GM23248 (cell line): ENCODE results near the gene SAT2. TPM values are rescaled to one million over a fixed set of nuclear protein-coding genes. Genes with fewer than 3 reads are reported as not detected.
A peak's percentile ranks its signal among the peaks of the same experiment; 100 is the strongest.
"Not testable (repeated sequence)": the region's sequence is repeated elsewhere in the genome, so short reads cannot be mapped to it uniquely, and the experiment has no call there.

ENCODE experiments used
- DNase-seq: peaks from one replicate; pipeline ENCODE4 v3.0.0-alpha.2; 2015
- H2AFZ ChIP-seq: fragments of 200-600 bp; sonication (generic); 2 replicates; pipeline ENCODE4 v1.6.1; 2016; ENCODE audit warnings: antibody characterized with exemption
- H3F3A ChIP-seq: fragments of 200-600 bp; sonication (generic); 2 replicates; pipeline ENCODE4 v1.6.1; 2016; ENCODE audit warnings: mild to moderate bottlenecking, antibody characterized with exemption, mixed run types; ENCODE audit not compliant: insufficient read depth
- H3K27ac ChIP-seq: fragments of 200-600 bp; sonication (generic); 2 replicates; pipeline ENCODE4 v1.5.1; 2016; ENCODE audit warnings: mild to moderate bottlenecking
- H3K27me3 ChIP-seq: fragments of 200-600 bp; sonication (generic); replicated peaks from 2 replicates; pipeline ENCODE4 v1.6.1; 2016; ENCODE audit warnings: mild to moderate bottlenecking; ENCODE audit not compliant: insufficient read depth
- H3K36me3 ChIP-seq: fragments of 200-600 bp; sonication (generic); 2 replicates; pipeline ENCODE4 v1.6.1; 2016; ENCODE audit warnings: low read depth, mild to moderate bottlenecking
- H3K4me1 ChIP-seq: fragments of 200-600 bp; sonication (generic); 2 replicates; pipeline ENCODE4 v1.6.1; 2016; ENCODE audit warnings: mild to moderate bottlenecking; ENCODE audit not compliant: insufficient read depth
- H3K4me2 ChIP-seq: fragments of 200-600 bp; sonication (generic); one replicate; pipeline ENCODE4 v1.6.1; 2016; ENCODE audit warnings: mild to moderate bottlenecking; ENCODE audit not compliant: unreplicated experiment
- H3K4me3 ChIP-seq: fragments of 200-600 bp; sonication (generic); 2 replicates; pipeline ENCODE4 v1.5.1; 2016; ENCODE audit warnings: mild to moderate bottlenecking
- H3K79me2 ChIP-seq: fragments of 200-600 bp; sonication (generic); 2 replicates; pipeline ENCODE4 v1.6.1; 2016; ENCODE audit warnings: mild to moderate bottlenecking; ENCODE audit not compliant: insufficient read depth
- H3K9ac ChIP-seq: fragments of 200-600 bp; sonication (generic); 2 replicates; pipeline ENCODE4 v1.6.1; 2016; ENCODE audit warnings: mild to moderate bottlenecking
- H3K9me2 ChIP-seq: fragments of 200-600 bp; sonication (generic); 2 replicates; pipeline ENCODE4 v1.6.1; 2016; ENCODE audit warnings: mixed run types, mild to moderate bottlenecking, moderate library complexity; ENCODE audit not compliant: insufficient read depth
- H3K9me3 ChIP-seq: fragments of 200-600 bp; sonication (generic); one replicate; pipeline ENCODE4 v1.6.1; 2017; ENCODE audit warnings: low read depth
- H4K20me1 ChIP-seq: fragments of 200-600 bp; sonication (generic); 2 replicates; pipeline ENCODE4 v1.6.0; 2016; ENCODE audit not compliant: insufficient read depth
- EZH2 ChIP-seq: fragments of 200-600 bp; sonication (generic); IDR thresholded peaks from 2 replicates; pipeline ENCODE4 v1.6.1; 2018; ENCODE audit warnings: antibody characterized with exemption, mild to moderate bottlenecking; ENCODE audit not compliant: insufficient read depth, poor library complexity, severe bottlenecking
- EZH2phosphoT487 ChIP-seq: fragments of 200-600 bp; sonication (generic); IDR thresholded peaks from 2 replicates; pipeline ENCODE4 v1.6.1; 2018; ENCODE audit warnings: antibody characterized with exemption, moderate library complexity, mild to moderate bottlenecking, low read depth; ENCODE audit not compliant: insufficient read depth
- WGBS, 2 experiments: methylation state at CpG; one replicate each; pipeline ENCODE4 v1.1.6; 2015 to 2017; ENCODE audit warnings: low lambda C conversion rate in 2 of 2, low coverage in 1 of 2; ENCODE audit errors: missing lambda C conversion rate in 2 of 2; 5-methylcytosine and 5-hydroxymethylcytosine counted together
- in situ Hi-C: fragments of 300-500 bp; cut with MboI; formaldehyde crosslinking; loops from 2 replicates; pipeline ENCODE4 v1.15.0; 2020
- polyA plus RNA-seq: library from polyadenylated mRNA; unstranded; fragments of >200 nt; fragmentation: Nextera tagmentation; extraction: Ambion mirVana; gene quantifications from 2 replicates; pipeline ENCODE4 v1.2.1, GENCODE V29; 2016
- total RNA-seq: library from RNA; depleted of rRNA; stranded (reverse); fragments of >200 nt; shearing (Covaris generic); gene quantifications from 2 replicates; pipeline ENCODE4 v1.2.3, GENCODE V29; 2014

The SAT2 gene
- total and polyA plus RNA-seq, 2 experiments from 2014 or later, result 31.8 to 41.4 TPM

GRCh38 chr17:7626956-7627249, 718 bp downstream of the SAT2 start:
- peak; percentile 50 for DNase-seq
- H3K27ac ChIP-seq, result peak overlapping the region; percentile 88; the same call in 1 of the 2 replicates
- H3K4me1 ChIP-seq, result no peaks in the 10 kb centered on the region
- H3K9me3 ChIP-seq, result no peaks in the 10 kb centered on the region
- H2AFZ ChIP-seq, result peak overlapping the region; percentile 89
- peak overlapping the region; percentile 99 for H3K4me3 ChIP-seq
- in situ Hi-C loops, result no loop called here
- no peaks in the 10 kb centered on the region for H4K20me1 ChIP-seq
- peak overlapping the region; percentile 90 for H3K4me2 ChIP-seq
- WGBS, 2 experiments, result 20 to 21% methylated on average over 6 of the region's 6 CpGs
- no peaks in the 10 kb centered on the region for H3K9me2 ChIP-seq
- H3K36me3 ChIP-seq, result no peaks in the 10 kb centered on the region
- H3K9ac ChIP-seq, result peak overlapping the region; percentile 99
- H3K79me2 ChIP-seq, result peaks cover 12% of the 10 kb centered on the region
- TF ChIP-seq EZH2phosphoT487 (no peak), EZH2 (no peak)
- H3F3A ChIP-seq, result no peaks in the 10 kb centered on the region
- H3K27me3 ChIP-seq, result no peaks in the 10 kb centered on the region

GRCh38 chr17:7626307-7626706, 1.3 kb downstream of the SAT2 start:
- Histone ChIP-seq H3K36me3 (no peaks in the 10 kb centered on the region), H3K27ac (no peak overlapping the region), H3K79me2 (peaks cover 12% of the 10 kb centered on the region), H3K9me3 (no peaks in the 10 kb centered on the region), H3K9me2 (no peaks in the 10 kb centered on the region), H3K4me3 (no peak overlapping the region), H3K4me2 (peak overlapping the region; percentile 90), H3F3A (no peaks in the 10 kb centered on the region), H3K27me3 (no peaks in the 10 kb centered on the region), H3K4me1 (no peaks in the 10 kb centered on the region), H3K9ac (no peak overlapping the region), H4K20me1 (no peaks in the 10 kb centered on the region), H2AFZ (no peak overlapping the region)
- DNase-seq, result no peak
- WGBS, 2 experiments, result 83 to 90% methylated on average over 7 of the region's 7 CpGs
- TF ChIP-seq EZH2 (no peak), EZH2phosphoT487 (no peak)
- in situ Hi-C loops, result no loop called here

GRCh38 chr17:7625749-7626148, 1.9 kb downstream of the SAT2 start:
- H3K27me3 ChIP-seq, H3K4me1 ChIP-seq, H3F3A ChIP-seq, H2AFZ ChIP-seq, H4K20me1 ChIP-seq, H3K9ac ChIP-seq, H3K4me2 ChIP-seq, in situ Hi-C loops, H3K36me3 ChIP-seq, H3K9me3 ChIP-seq, DNase-seq, H3K27ac ChIP-seq, H3K4me3 ChIP-seq, H3K9me2 ChIP-seq: not testable (repeated sequence)
- WGBS, 2 experiments, result 94 to 97% methylated on average over 16 of the region's 16 CpGs
- H3K79me2 ChIP-seq, result peaks cover 12% of the 10 kb centered on the region

GRCh38 chr17:7623661-7624060, 4.0 kb downstream of the SAT2 start:
- 63% methylated on average over 5 of the region's 5 CpGs for WGBS, 2 experiments
- no peak for TF ChIP-seq EZH2phosphoT487
- no peak for TF ChIP-seq EZH2
- in situ Hi-C loops, result no loop called here

GRCh38 chr17:7620835-7621234, 6.8 kb downstream of the SAT2 start:
- no peaks in the 10 kb centered on the region for H3K36me3 ChIP-seq
- 93 to 96% methylated on average over 8 of the region's 8 CpGs for WGBS, 2 experiments
- H3K4me1 ChIP-seq, result no peaks in the 10 kb centered on the region
- H3K4me3 ChIP-seq, result no peak overlapping the region
- H3K27ac ChIP-seq, result no peak overlapping the region
- H3F3A ChIP-seq, result no peaks in the 10 kb centered on the region
- in situ Hi-C loops, result no loop called here
- H3K9me3 ChIP-seq, result no peaks in the 10 kb centered on the region
- TF ChIP-seq EZH2, result no peak
- TF ChIP-seq EZH2phosphoT487, result no peak
- H3K79me2 ChIP-seq, result no peaks in the 10 kb centered on the region
- H4K20me1 ChIP-seq, result no peaks in the 10 kb centered on the region
- no peak overlapping the region for H3K9ac ChIP-seq
- no peaks in the 10 kb centered on the region for H3K9me2 ChIP-seq
- no peak for DNase-seq
- no peak overlapping the region for H2AFZ ChIP-seq
- no peak overlapping the region for H3K4me2 ChIP-seq
- H3K27me3 ChIP-seq, result no peaks in the 10 kb centered on the region

More at GRCh38 chr17:7623661-7624060, 4.0 kb downstream of the SAT2 start:
- Histone ChIP-seq H3K4me1 (no peaks in the 10 kb centered on the region), H4K20me1 (no peaks in the 10 kb centered on the region), H3K27me3 (no peaks in the 10 kb centered on the region), H3K36me3 (no peaks in the 10 kb centered on the region), H3K27ac (no peak overlapping the region), H3K79me2 (peaks cover 12% of the 10 kb centered on the region), H3K4me2 (no peak overlapping the region), H3K9me3 (no peaks in the 10 kb centered on the region), H3K9ac (no peak overlapping the region), H3F3A (no peaks in the 10 kb centered on the region), H2AFZ (no peak overlapping the region), H3K9me2 (no peaks in the 10 kb centered on the region), H3K4me3 (no peak overlapping the region)
- DNase-seq, result no peak
